ENCODE results near the gene ZNF605. TPM values are rescaled to one million over a fixed set of nuclear protein-coding genes. Genes with fewer than 3 reads are reported as not detected.

The ZNF605 gene
- total RNA-seq, 1 donor from 2014 or later: 33.5 TPM

DNA sequence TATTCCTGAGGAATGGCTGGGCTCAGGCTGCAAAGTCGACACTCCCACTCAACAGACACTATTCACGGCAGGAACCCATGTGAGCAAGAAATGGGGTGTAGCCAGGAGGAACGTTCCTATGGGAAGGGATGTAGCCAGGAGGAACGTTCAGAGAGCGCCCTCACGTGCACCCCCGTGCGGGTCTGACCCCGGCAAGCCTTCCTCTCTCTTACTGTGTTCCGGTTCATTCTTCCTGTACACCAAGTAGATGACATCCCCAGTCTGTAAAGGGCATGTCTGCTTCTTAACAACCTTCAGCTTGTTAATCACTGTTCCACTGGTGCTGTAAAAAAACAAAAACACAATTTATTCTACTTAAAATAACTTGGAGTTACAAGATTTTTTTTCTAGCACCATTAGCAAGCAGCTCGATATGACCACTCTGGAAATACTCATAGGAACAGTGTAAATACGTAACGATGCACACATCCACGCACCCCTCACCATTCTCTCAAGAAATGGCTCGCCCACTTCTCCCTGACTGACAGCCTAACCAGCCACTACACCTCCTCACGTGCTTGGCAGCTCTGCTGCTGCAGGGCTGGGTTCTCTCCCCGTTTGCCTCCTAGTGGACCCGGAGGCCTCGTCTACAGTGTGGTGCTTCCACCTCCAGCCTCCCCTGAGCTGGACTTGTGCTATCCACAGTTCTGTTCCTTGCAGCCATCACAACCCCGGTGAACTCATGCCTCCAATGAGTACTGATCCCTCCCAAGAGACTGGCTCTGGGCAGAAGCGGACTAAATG is 83.8 kb downstream of the ZNF605 start:
- H3K27ac Mint-ChIP-seq: no peak overlapping the region
- DNase-seq (ENCODE audit: low spot score in 2 of 2, unreplicated experiment in 2 of 2): no peak
- no peaks in the 10 kb centered on the region for H3K9me3 Mint-ChIP-seq
- no peaks in the 10 kb centered on the region for H3K27me3 Mint-ChIP-seq (ENCODE audit: low read depth)
- H3K4me1 Mint-ChIP-seq: no peaks in the 10 kb centered on the region
- TF ChIP-seq, protein P1, sequence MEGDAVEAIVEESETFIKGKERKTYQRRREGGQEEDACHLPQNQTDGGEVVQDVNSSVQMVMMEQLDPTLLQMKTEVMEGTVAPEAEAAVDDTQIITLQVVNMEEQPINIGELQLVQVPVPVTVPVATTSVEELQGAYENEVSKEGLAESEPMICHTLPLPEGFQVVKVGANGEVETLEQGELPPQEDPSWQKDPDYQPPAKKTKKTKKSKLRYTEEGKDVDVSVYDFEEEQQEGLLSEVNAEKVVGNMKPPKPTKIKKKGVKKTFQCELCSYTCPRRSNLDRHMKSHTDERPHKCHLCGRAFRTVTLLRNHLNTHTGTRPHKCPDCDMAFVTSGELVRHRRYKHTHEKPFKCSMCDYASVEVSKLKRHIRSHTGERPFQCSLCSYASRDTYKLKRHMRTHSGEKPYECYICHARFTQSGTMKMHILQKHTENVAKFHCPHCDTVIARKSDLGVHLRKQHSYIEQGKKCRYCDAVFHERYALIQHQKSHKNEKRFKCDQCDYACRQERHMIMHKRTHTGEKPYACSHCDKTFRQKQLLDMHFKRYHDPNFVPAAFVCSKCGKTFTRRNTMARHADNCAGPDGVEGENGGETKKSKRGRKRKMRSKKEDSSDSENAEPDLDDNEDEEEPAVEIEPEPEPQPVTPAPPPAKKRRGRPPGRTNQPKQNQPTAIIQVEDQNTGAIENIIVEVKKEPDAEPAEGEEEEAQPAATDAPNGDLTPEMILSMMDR (IDR thresholded peaks at IDR 0.05; ENCODE audit: unreplicated experiment): no peak
- H3K4me3 Mint-ChIP-seq: no peak overlapping the region
- peaks cover 31% of the 10 kb centered on the region for H3K36me3 Mint-ChIP-seq

DNA sequence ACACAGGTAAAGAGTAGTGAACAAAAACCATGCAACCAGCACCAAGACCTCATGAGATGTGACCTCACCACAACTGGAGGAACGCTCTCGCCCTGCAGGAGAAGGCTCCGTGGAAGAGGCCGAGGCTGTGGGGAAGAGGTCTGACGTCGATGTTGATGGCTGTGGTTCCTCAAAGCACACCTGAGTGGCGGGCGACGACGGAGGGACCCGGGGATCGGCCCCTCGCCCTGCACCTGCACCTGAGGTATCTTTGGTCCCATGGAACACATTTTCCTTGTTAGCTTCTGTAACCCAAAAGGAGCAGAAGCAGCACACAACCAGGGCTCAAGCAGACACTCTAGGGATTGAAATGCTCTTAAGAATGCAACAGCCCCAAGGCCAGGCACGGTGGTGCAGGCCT is 86.6 kb downstream of the ZNF605 start:
- Mint-ChIP-seq H3K9me3 (no peaks in the 10 kb centered on the region), H3K27ac (no peak overlapping the region), H3K4me1 (peaks cover 5% of the 10 kb centered on the region), H3K36me3 (peaks cover 33% of the 10 kb centered on the region), H3K4me3 (no peak overlapping the region), H3K27me3 (ENCODE audit: low read depth) (no peaks in the 10 kb centered on the region)
- no peak for DNase-seq (ENCODE audit: low spot score in 2 of 2, unreplicated experiment in 2 of 2)
- TF ChIP-seq, protein P1 (IDR thresholded peaks at IDR 0.05; ENCODE audit: unreplicated experiment): no peak

Other genes starting within 250 kb of the ZNF605 start
- gene PGAM5, start 245.5 kb downstream of the ZNF605 start, total RNA-seq: 23.5 to 26.6 TPM (median 24.5 TPM) in 3 replicates
- 89.8 to 98.9 TPM (median 93.8 TPM) in 3 replicates for gene ANKLE2, start 194.5 kb downstream of the ZNF605 start, total RNA-seq
- gene GOLGA3, start 127.4 kb downstream of the ZNF605 start, total RNA-seq: 62.0 to 63.8 TPM (median 62.2 TPM) in 3 replicates
- gene CHFR, start 68.7 kb downstream of the ZNF605 start, total RNA-seq: 41.3 to 52.9 TPM (median 47.7 TPM) in 3 replicates
- 21.0 to 23.9 TPM (median 21.7 TPM) in 3 replicates for gene ZNF26, start 30.1 kb upstream of the ZNF605 start, total RNA-seq
- gene ZNF84, start 81.2 kb upstream of the ZNF605 start, total RNA-seq: 95.9 to 101 TPM (median 96.1 TPM) in 3 replicates
- gene ZNF140, start 124.6 kb upstream of the ZNF605 start, total RNA-seq: 26.5 to 29.2 TPM (median 29.1 TPM) in 3 replicates
- gene ZNF891, start 174.0 kb upstream of the ZNF605 start, total RNA-seq: 5.6 to 6.2 TPM (median 5.8 TPM) in 3 replicates
- 26.0 to 30.6 TPM (median 27.6 TPM) in 3 replicates for gene ZNF10, start 174.3 kb upstream of the ZNF605 start, total RNA-seq
- 30.3 to 34.9 TPM (median 33.7 TPM) in 3 replicates for gene ZNF268, start 225.2 kb upstream of the ZNF605 start, total RNA-seq